OCI-LY3 (cell line): Measurements from ENCODE around the gene PITPNM3.

Experiments used
- CTCF ChIP-seq: fragments of 200-600, 300-600 bp; sonication (generic); IDR thresholded peaks from 2 replicates; pipeline ENCODE4 v1.5.1; 2014; ENCODE audit warnings: antibody characterized with exemption, low read length, low read depth
- EZH2phosphoT487 ChIP-seq: fragments of 200-600 bp; shearing (Covaris generic); IDR thresholded peaks from 2 replicates; pipeline ENCODE4 v1.6.1; 2018; ENCODE audit warnings: antibody characterized with exemption, mixed run types, low read depth

GRCh38 chr17:6443692-6444570 lies 112.4 kb downstream of the PITPNM3 start, which contains the start of gene PIMREG:
- TF ChIP-seq CTCF (no peak), EZH2phosphoT487 (no peak)
